DLD1 (cell line): Measurements from ENCODE around the gene DDX53.

Source experiments
- in situ Hi-C: cut with HindIII; loops from 2 replicates; pipeline ENCODE4 v1.10.0; 2017; ENCODE audit warnings: low sequenced_read_pairs

The DDX53 gene

DNA sequence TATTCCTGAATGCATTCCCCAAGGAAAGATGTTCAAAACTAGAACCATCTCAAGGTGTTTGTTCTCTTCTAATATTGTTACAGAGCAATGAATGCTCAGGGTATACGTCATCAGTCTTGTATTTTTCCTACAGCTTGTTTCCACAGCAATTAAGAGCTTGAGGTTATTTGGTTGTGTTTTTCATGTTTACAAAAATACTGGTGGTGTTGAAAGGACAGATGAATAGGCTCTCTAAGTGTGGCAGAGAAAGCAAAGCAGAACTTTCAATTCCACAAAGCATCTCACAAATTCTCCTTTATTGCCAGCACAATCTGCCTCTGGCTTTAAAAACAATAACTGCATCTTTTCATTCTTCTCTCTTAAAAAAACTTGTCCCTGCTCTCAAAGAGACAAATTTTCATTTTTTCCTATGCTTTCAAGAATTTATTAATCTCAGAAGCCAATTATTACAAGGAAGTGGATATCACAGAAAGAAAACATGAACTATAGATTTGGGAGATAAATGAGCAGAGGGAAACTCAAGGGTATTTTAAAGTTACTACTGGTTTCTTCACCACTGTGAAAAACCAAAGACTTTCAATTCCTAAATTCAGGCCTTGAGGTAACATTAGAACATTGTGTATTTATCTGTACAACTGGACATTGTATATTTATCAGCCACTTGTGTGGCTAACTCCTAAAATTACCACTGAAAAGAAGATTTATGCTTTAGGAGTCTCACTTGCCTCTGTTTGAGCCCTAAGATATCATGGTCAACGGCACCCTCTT is 49.2 kb downstream of the DDX53 start:
- in situ Hi-C loops, result no loop called here

DNA sequence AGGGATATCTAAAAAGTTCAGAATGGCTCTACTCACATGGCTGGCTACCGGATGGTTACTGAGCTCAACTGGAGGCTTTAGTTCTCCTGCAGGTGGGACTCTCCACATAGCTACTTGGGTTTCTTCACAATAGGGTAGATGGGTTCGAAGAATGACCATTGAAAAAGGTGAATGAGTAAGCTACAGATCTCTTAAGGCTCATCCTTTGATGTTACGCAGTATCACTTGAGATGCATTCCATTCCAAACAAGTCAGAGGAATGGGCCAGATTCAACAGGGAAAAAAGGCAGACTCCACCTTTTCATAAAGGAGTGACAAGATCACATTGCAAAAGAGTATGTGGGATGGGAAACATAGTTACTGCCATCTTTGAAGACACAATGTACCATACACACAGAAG is 52.6 kb downstream of the DDX53 start:
- in situ Hi-C loops, result no loop called here
